Measurements from ENCODE around the gene LGALS1. TPM values are rescaled to one million over a fixed set of nuclear protein-coding genes. Genes with fewer than 3 reads are reported as not detected.
"Not testable (repeated sequence)": the region's sequence is repeated elsewhere in the genome, so short reads cannot be mapped to it uniquely, and the experiment has no call there.

The LGALS1 gene
- total RNA-seq, 2 donors from 2014 or later: 1,410 to 2,076 TPM

- no peak for ATAC-seq (replicated peaks)
- Mint-ChIP-seq H3K4me1 (peaks cover 13% of the 10 kb centered on the region), H3K27me3 (no peaks in the 10 kb centered on the region), H3K36me3 (ENCODE audit: low read depth) (peaks cover 38% of the 10 kb centered on the region), H3K9me3 (no peaks in the 10 kb centered on the region), H3K4me3 (no peak overlapping the region), H3K27ac (peak overlapping the region; percentile 23)
Observed at GRCh38 chr22:37681001-37681424, 5.6 kb downstream of the LGALS1 start.

GRCh38 chr22:37681556-37682049, 6.2 kb downstream of the LGALS1 start:
- Mint-ChIP-seq H3K27ac (peak overlapping the region; percentile 23), H3K4me3 (no peak overlapping the region), H3K9me3 (no peaks in the 10 kb centered on the region), H3K4me1 (peaks cover 13% of the 10 kb centered on the region), H3K27me3 (no peaks in the 10 kb centered on the region), H3K36me3 (ENCODE audit: low read depth) (peaks cover 36% of the 10 kb centered on the region)
- peak; percentile 53 for ATAC-seq (replicated peaks)

GRCh38 chr22:37684803-37685615, 9.6 kb downstream of the LGALS1 start:
- Mint-ChIP-seq H3K4me3 (peak overlapping the region; percentile 98), H3K9me3 (no peaks in the 10 kb centered on the region), H3K27me3 (no peaks in the 10 kb centered on the region), H3K36me3 (ENCODE audit: low read depth) (peaks cover 31% of the 10 kb centered on the region), H3K4me1 (peaks cover 9% of the 10 kb centered on the region), H3K27ac (peak overlapping the region; percentile 84)
- no peak for ATAC-seq (replicated peaks)

- H3K9me3 Mint-ChIP-seq: no peaks in the 10 kb centered on the region
- H3K27ac Mint-ChIP-seq: peak within 1 kb of the TSS; percentile 84
- no peaks in the 10 kb centered on the region for H3K27me3 Mint-ChIP-seq
- H3K4me3 Mint-ChIP-seq: peak within 1 kb of the TSS; percentile 98
- peaks cover 42% of the 10 kb centered on the region for H3K36me3 Mint-ChIP-seq (ENCODE audit: low read depth)
- peaks cover 6% of the 10 kb centered on the region for H3K4me1 Mint-ChIP-seq
- peak; percentile 89 for ATAC-seq (replicated peaks)
Observed at GRCh38 chr22:37686002-37686982, 10.9 kb downstream of the LGALS1 start, which contains the start of gene NOL12. NOL12 (plus strand) TSS chr22:37686343; CDS start chr22:37686393, 50 bp downstream.

- no peaks in the 10 kb centered on the region for H3K9me3 Mint-ChIP-seq
- no peak for ATAC-seq (replicated peaks)
- H3K27ac Mint-ChIP-seq: no peak overlapping the region
- peaks cover 71% of the 10 kb centered on the region for H3K36me3 Mint-ChIP-seq (ENCODE audit: low read depth)
- H3K4me3 Mint-ChIP-seq: no peak overlapping the region
- H3K4me1 Mint-ChIP-seq: no peaks in the 10 kb centered on the region
- no peaks in the 10 kb centered on the region for H3K27me3 Mint-ChIP-seq
Observed at GRCh38 chr22:37690407-37690806, 15.0 kb downstream of the LGALS1 start.

DNA sequence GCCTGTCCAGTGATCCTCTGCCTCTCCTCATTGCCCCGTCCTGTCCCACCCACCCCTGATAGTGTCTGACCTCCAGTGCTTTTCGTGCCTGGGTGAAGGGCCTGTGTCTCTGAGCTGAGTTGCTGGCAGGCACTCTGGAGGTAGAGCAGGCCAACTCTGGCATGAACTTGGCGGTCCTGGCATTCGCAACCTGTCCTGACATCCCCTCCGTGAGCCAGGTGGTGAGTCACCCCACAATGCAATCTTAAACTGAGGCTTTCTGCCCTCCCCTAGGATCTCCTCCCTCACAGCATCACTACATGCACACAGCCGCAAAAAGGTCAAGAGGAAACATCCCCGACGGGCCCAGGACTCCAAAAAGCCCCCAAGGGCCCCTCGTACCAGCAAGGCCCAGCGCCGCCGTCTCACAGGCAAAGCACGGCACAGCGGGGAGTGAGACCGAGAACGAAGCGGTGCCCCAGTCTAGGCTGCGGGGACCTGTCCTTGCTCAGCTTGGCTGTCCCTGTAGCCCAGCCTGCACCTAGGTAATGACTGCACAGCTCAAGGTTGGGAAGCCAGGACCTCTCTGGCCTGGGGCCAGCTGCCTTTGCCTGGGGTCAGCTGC, 15.6 kb downstream of the LGALS1 start:
- no peak overlapping the region for H3K27ac Mint-ChIP-seq
- H3K4me3 Mint-ChIP-seq: no peak overlapping the region
- no peak for ATAC-seq (replicated peaks)
- H3K9me3 Mint-ChIP-seq: no peaks in the 10 kb centered on the region
- peaks cover 5% of the 10 kb centered on the region for H3K4me1 Mint-ChIP-seq
- H3K36me3 Mint-ChIP-seq (ENCODE audit: low read depth): peaks cover 77% of the 10 kb centered on the region
- H3K27me3 Mint-ChIP-seq: no peaks in the 10 kb centered on the region

DNA sequence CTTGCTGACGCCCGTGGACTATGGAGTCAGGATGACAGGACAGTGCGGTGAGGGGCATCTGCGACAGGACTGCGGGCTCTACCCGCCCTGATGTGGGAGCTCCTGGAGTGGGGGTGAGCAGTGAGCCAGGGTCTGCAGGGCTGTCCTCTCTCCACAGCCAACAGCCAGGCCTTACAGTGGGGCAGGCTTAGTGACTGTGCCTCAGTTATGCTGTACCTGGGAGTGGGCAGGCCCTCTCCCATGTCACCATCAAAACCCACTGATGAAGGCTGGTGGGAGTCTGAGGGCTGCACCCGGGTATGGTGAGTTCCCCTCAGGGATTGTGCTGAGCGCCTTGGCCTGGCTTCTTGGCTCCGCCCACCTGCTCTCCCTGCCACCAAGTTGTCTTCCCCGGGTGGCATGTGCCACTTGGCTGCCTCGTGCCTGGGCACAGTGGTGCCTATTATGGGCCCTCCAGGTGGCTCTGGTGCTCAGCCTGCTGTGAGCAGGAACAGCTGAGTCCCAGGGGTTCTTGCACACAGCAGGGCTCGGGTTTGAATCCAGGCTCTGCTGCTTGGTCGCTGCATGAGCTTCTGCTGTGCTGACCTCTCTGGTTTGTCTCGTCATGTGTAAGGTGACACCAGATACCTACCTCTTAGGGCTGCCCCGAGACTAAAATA, 17.3 kb downstream of the LGALS1 start:
- H3K4me3 Mint-ChIP-seq: no peak overlapping the region
- H3K9me3 Mint-ChIP-seq: no peaks in the 10 kb centered on the region
- no peaks in the 10 kb centered on the region for H3K27me3 Mint-ChIP-seq
- H3K4me1 Mint-ChIP-seq: peaks cover 13% of the 10 kb centered on the region
- no peak for ATAC-seq (replicated peaks)
- peaks cover 73% of the 10 kb centered on the region for H3K36me3 Mint-ChIP-seq (ENCODE audit: low read depth)
- no peak overlapping the region for H3K27ac Mint-ChIP-seq

GRCh38 chr22:37694131-37694530, 18.7 kb downstream of the LGALS1 start:
- H3K9me3 Mint-ChIP-seq; ATAC-seq (replicated peaks); H3K27me3 Mint-ChIP-seq; H3K27ac Mint-ChIP-seq; H3K4me3 Mint-ChIP-seq: not testable (repeated sequence)
- peaks cover 61% of the 10 kb centered on the region for H3K36me3 Mint-ChIP-seq (ENCODE audit: low read depth)
- H3K4me1 Mint-ChIP-seq: peaks cover 13% of the 10 kb centered on the region

DNA sequence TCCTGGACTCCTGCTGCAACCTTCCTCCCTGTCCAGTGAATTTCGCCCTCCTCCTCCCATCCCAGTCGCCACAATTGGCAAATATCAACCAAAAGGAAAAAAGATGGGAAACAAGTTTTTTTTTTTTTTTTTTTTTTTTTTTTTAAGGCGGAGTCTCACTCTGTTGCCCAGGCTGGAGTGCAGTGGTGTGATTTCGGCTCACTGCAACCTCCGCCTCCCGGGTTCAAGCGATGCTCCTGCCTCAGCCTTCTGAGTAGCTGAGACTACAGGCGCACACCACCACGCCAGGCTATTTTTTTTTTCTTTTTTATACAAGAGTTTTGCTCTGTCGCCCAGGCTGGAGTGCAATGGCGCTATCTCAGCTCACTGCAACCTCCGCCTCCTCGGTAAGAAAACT, 20.8 kb downstream of the LGALS1 start:
- H3K4me3 Mint-ChIP-seq: peak overlapping the region; percentile 94
- H3K9me3 Mint-ChIP-seq; ATAC-seq (replicated peaks); H3K27me3 Mint-ChIP-seq: not testable (repeated sequence)
- peaks cover 13% of the 10 kb centered on the region for H3K4me1 Mint-ChIP-seq
- H3K36me3 Mint-ChIP-seq (ENCODE audit: low read depth): peaks cover 41% of the 10 kb centered on the region
- peak overlapping the region; percentile 87 for H3K27ac Mint-ChIP-seq

DNA sequence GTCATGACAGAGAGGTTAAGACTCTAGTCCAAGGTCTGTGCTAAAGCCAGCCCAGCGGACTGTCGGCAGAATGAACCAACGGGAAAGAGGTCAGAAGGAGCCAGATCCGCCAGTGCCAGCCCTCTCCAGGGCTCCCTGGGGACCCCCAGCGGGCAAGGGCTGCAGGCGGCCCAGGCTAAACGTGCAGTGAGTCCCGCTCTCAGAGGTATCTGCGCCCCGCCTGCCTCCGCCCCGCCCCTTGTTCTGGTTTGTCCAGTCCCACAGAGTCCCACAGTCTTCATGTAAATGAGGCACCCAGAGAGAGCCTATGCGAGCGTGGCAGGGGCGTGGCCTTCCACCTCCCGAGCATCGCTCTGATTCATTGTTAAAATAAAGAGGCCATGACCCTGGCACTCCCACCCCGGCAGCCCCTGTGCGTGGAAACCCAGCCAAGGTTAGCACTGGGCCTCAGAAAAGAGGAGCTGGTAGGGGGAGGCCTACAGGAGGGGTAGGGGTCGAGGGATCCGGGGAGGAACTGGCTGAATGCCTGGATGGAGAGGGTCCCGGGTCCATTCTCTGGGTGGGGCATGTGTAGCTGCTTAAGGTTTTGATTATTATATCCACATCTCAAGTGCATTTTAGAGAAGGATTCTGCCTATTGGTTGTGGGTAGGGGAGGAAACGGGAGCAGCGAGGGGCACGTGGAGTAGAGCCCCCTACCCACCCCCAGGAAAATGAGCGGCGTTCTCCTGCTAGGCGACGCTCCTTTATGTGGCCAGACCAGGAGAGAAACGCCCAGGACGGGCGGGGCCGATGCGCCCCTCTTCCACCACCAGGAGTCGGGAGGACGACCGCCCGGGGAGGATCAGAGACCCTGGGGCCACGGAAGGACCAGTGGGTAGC, 21.5 kb downstream of the LGALS1 start, which contains the start of gene TRIOBP:
Gene TRIOBP, plus strand, starts transcription at position 392 of the 881 bp plus-strand sequence. CDS start 4,318 bp downstream, outside the sequence.
- Mint-ChIP-seq H3K36me3 (ENCODE audit: low read depth) (peaks cover 35% of the 10 kb centered on the region), H3K4me3 (peak within 1 kb of the TSS; percentile 94)

DNA sequence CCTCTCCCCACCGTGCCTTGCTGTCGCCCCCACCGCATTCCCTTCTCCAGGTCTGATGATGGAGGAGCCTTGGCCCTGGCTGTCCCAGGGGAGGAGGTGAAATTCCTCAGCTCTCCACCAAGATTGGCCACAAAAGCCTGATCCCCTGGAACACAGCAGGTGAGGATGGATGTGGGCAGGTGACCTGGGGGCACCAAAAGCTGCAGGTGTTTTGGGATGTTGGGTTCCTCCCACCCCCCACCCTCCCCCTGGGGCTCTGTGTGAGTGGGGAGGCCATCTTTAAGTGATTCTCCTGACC, 22.1 kb downstream of the LGALS1 start:
- H3K27ac Mint-ChIP-seq: no peak overlapping the region
- peaks cover 13% of the 10 kb centered on the region for H3K4me1 Mint-ChIP-seq
- peak overlapping the region; percentile 94 for H3K4me3 Mint-ChIP-seq
- H3K27me3 Mint-ChIP-seq: no peaks in the 10 kb centered on the region
- ATAC-seq (replicated peaks): no peak
- H3K9me3 Mint-ChIP-seq: no peaks in the 10 kb centered on the region
- peaks cover 29% of the 10 kb centered on the region for H3K36me3 Mint-ChIP-seq (ENCODE audit: low read depth)

More for the DNA sequence above, 21.5 kb downstream of the LGALS1 start, which contains the start of gene TRIOBP:
- no peaks in the 10 kb centered on the region for H3K9me3 Mint-ChIP-seq
- no peaks in the 10 kb centered on the region for H3K27me3 Mint-ChIP-seq
- peak; percentile 100 for ATAC-seq (replicated peaks)
- H3K4me1 Mint-ChIP-seq: peaks cover 13% of the 10 kb centered on the region
- peak within 1 kb of the TSS; percentile 87 for H3K27ac Mint-ChIP-seq

DNA sequence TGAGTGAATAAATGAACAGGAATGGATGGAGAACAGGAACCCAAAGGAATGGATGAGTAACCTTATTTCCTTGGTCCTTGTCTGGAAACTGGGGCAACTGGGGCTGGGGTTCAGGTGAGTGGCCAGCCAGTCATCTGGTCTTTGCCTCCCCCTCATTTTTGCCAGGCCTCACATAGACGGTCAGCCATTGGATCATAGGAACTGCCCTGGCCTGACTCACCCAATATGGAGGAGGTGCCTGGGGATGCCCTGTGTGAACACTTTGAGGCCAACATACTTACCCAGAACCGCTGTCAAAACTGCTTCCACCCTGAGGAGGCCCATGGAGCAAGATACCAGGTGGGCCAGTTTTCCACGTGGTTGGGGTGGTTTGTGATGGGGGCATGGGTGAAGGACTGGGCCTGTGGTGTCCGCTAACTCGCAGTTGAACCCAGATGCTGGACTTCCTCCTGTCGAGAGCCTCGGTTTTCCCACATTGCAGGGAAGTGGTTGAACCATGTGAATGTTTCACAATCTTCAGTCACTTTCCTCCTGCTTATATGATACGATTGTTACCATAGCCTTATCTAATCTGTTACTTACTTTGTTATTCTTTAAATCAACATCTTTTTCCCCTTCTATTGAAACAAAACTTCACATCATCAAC, 25.8 kb downstream of the LGALS1 start:
- H3K36me3 Mint-ChIP-seq (ENCODE audit: low read depth): peaks cover 24% of the 10 kb centered on the region
- H3K4me3 Mint-ChIP-seq: no peak overlapping the region
- no peaks in the 10 kb centered on the region for H3K9me3 Mint-ChIP-seq
- H3K27me3 Mint-ChIP-seq: no peaks in the 10 kb centered on the region
- no peak overlapping the region for H3K27ac Mint-ChIP-seq
- ATAC-seq (replicated peaks): no peak
- H3K4me1 Mint-ChIP-seq: peaks cover 5% of the 10 kb centered on the region

Measured in activated T-helper 17 cell treated with anti-CD3 and anti-CD28 coated beads, Interleukin-2, amount 50 U/mL, for 72 hours (primary cell).